Measurements from ENCODE around the gene TEAD1.

DNA sequence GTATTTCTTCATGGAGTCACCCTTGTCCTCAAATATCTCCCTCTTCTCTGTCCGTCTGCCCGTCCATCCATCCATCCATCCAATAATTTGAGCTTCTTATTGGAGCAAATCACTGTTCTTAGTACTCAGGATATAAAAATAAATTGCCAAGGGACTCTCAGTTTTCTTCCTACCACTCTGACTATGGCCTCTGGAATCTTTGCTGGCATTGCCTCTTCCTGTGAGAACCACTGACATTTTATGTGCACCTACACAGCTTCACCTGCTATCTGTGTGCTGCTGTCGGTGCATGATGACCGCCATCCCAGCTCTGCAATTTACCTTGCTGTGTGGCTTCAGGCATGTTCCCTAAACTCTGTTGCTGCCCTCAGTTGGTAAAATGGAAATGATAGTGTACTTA, 37.9 kb downstream of the TEAD1 start:
- TF ChIP-seq, protein P1, sequence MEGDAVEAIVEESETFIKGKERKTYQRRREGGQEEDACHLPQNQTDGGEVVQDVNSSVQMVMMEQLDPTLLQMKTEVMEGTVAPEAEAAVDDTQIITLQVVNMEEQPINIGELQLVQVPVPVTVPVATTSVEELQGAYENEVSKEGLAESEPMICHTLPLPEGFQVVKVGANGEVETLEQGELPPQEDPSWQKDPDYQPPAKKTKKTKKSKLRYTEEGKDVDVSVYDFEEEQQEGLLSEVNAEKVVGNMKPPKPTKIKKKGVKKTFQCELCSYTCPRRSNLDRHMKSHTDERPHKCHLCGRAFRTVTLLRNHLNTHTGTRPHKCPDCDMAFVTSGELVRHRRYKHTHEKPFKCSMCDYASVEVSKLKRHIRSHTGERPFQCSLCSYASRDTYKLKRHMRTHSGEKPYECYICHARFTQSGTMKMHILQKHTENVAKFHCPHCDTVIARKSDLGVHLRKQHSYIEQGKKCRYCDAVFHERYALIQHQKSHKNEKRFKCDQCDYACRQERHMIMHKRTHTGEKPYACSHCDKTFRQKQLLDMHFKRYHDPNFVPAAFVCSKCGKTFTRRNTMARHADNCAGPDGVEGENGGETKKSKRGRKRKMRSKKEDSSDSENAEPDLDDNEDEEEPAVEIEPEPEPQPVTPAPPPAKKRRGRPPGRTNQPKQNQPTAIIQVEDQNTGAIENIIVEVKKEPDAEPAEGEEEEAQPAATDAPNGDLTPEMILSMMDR (IDR thresholded peaks at IDR 0.05), result no peak
- TF ChIP-seq POLR2A (IDR thresholded peaks at IDR 0.05), result no peak
